Germinal center (tissue), 1 donor: ENCODE measurements around the gene PEX10.
"Not testable (repeated sequence)": the region's sequence is repeated elsewhere in the genome, so short reads cannot be mapped to it uniquely, and the experiment has no call there.

Experiments
- DNase-seq: peaks from one replicate; pipeline ENCODE4 v3.0.0; 2012; ENCODE audit warnings: mixed read lengths, low spot score

Gene PEX10

GRCh38 chr1:2443277-2444137 is 31.1 kb upstream of the PEX10 start:
- DNase-seq = no peak

GRCh38 chr1:2442661-2443060 is 30.3 kb upstream of the PEX10 start:
- no peak for DNase-seq

DNA sequence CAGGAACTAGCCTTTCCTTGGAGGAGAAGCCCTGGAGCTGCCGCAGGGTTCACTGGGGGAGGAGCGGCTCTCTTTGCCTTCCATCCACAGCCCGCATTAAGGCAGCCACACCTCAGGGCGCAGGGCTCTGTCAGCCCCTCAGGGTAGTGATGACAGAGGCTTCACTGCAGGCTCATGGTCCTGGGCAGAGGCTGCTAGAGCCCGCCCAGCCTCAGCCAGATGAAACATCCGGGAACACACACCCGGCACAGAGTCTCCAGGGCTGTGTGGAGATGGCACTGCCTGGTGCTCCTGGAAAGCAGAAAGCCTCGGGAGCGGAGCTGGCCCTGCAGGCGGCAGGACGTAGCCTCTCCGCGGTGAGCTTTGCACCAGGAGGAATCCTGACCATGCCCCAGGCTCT is 29.4 kb upstream of the PEX10 start:
- DNase-seq = no peak

DNA sequence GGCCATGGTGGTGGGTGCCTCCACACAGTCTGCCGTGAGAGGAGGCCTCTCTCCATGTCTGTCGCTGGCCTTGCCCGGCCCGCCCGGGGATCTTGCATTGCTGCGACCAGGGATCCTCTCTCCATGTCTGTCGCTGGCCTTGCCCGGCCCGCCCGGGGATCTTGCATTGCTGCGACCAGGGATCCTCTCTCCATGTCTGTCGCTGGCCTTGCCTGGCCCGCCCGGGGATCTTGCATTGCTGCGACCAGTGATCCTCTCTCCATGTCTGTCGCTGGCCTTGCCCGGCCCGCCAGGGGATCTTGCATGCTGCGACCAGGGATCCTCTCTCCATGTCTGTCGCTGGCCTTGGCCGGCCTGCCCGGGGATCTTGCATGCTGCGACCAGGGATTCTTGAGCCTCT is 28.0 kb upstream of the PEX10 start:
- not testable (repeated sequence) for DNase-seq

DNA sequence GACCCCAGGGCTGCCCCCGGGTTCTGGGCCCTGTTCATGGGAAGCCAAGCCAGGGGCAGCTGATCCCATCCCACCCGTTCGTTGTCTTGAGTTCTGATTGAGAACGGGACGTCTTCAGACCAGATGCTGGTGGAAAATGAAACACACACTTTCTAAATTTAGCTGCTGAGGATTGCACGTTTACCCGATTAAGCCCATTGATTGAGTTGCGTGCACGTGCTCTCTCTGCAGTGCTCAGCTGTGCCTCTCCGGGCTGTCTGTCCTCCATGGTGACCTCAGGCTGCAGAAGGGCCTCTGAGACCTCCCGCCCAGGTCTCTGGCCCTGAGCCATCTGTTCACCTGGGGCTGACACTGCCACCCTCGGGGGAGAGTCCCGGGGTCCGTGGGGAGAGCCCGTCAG is 27.0 kb upstream of the PEX10 start:
- DNase-seq = no peak

GRCh38 chr1:2438641-2439040 is 26.3 kb upstream of the PEX10 start:
- DNase-seq = no peak

- no peak for DNase-seq
Measured at GRCh38 chr1:2438038-2438437, 25.7 kb upstream of the PEX10 start.

DNA sequence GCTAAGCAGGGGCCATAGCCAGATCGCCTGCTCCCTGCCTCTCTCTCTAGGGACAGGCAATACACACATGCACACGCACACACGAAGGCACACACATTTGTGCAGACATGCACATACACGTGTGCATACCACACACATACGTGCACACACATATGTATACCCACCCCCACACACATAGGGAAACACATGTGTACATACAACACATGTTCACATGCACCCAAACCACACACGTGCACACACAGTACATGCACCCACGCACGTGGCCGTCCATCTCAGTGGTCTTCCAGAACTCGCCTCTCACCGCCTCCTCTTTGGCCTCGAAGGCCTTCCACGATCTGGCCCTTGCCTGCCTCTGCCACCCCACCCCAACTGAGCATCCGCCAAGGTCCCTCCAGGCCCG is 25.3 kb upstream of the PEX10 start:
- no peak for DNase-seq

GRCh38 chr1:2436876-2437275 is 24.5 kb upstream of the PEX10 start:
- DNase-seq = no peak

DNA sequence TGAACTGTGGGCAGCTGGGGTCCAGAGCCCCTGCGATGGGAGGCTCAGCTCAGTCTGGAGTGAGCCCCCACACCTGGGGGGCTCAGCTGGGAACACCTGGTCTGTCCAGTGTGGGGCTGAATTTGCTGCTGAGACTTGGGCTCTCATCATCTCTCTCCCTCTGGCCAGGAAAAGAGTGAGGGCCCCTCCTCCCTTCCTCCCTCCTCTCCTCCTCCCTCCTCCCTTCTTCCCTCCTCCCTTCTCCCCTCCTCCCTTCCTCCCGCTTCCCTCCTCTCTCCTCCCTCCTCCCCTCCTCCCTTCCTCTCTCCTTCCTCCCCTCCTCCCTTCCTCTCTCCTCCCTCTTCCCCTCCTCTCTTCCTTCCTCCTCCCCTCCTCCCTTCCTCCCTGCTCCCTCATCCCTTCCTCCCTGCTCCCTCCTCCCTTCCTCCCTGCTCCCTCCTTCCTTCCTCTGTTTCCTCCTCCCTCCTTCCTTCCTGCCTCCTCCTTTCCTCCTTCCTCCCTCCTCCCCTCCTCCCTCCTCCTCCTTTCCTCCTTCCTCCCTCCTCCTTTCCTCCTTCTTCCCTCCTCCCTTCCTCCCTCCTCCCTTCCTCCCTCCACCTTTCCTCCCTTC is 23.5 kb upstream of the PEX10 start:
- DNase-seq = no peak

DNA sequence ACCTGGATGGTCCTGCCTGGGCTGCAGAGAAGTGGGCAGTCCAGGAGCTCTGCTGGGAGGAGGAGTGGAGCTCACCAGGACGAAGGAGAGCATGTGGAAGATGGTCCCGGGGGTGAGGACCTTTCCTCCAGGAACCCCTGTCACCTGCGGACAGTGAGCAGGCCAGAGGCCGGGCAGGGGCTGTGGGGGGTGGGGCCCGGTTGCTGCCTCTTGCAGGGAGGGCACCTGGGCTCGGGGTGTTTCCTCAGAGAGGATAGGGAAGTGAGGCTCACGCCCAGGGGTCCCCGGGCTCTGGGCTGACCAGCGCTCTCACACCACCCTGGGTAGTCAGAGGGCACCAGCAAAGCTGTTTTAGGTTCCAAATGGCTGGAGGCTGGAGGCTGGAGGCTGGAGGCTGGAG is 22.7 kb upstream of the PEX10 start:
- DNase-seq = no peak

DNA sequence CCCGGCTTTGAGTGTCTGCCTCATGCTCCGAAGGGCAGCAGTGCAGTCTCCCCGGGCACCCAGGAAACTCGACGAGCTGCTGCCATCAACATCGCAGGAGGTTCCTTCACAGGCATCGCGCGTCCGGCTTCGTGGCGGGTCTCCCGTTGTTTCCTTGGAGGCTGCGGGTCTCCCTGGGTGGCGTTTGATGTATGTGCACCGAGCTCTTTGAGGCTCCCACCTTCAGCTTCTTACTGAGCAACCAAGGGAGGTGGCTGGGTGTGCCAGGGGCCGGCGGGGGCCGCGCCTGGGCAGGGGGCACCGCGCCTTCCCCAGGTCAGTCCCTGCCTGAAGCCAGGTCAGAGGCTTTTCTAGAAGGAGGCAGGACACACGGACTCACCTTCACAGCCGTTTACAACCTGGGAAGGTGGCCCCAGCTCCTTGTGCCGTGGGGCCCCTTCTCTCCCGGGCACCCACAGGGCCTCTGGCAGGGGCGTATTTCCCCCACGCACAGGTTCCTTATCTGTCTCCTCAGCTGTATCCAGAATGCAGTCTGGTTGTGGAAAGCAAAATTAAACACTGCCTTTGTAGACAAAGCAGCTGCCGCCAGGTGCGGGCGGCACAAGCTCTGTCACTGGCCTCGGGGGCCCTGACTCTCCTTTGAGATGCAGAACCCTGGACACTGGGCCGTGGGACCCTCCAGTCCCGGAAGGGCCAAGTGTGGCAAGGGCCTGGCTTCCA is 21.7 kb upstream of the PEX10 start:
- DNase-seq = no peak

GRCh38 chr1:2433196-2433595 is 20.8 kb upstream of the PEX10 start:
- no peak for DNase-seq

DNA sequence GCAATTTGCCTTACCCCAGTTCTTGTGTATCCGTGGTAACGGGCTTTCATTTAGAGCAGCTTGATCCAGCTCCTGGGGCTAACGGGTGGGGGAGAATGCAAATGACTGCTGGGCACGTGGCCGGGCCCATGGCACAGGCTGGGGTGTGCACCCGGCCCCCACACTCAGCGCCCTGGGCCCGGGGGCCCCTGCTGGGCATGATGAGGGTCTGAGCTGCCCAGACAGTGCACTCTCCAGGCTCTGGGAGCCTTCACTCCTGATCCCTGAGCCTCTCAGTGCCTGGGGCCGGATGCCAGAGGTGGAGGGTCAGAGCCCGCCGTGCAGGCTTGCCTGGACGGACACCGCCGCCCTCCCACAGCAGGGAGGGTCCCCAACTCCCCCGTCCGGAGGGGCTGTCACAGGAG is 20.1 kb upstream of the PEX10 start:
- no peak for DNase-seq

GRCh38 chr1:2431518-2431917 is 19.2 kb upstream of the PEX10 start:
- no peak for DNase-seq

DNA sequence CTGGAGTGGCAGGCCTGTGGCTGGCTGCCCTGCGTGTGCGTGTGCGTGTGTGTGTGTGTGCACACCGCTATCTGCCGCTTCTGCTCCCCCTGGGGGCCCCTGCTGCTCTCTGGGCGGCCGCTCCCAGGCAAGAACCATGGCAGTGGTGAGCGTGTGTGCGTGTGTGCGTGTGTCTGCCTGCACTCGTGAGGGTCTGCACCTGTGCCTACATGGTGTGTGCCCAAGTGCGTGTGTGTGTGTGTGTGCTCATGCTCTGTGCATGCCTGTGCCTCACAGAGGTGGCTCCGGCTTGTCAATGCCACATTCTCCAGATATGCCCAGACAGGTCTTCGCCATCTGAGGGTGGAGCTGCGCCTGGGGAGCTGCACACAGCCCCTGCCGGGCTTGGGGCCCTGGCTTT is 18.7 kb upstream of the PEX10 start:
- DNase-seq = no peak

DNA sequence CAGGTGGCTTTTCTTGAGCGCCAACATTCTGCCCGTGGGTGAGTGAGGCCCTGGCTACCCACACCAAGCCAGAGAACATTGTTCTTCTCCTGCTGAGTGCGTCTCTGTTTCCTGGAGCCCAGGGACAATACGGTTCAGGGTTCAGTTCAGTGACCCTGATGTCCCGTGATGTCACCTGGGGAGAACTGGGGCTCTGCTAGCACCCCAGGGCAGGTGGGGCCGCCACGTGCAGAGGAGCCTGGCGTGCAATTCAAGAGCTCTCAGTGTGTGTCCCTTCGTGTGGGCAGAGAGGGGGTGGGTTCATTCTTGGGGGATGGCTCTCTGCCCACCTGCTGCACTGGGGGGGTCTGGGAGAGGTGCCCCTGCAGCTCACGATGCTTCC is 18.2 kb upstream of the PEX10 start:
- no peak for DNase-seq

DNA sequence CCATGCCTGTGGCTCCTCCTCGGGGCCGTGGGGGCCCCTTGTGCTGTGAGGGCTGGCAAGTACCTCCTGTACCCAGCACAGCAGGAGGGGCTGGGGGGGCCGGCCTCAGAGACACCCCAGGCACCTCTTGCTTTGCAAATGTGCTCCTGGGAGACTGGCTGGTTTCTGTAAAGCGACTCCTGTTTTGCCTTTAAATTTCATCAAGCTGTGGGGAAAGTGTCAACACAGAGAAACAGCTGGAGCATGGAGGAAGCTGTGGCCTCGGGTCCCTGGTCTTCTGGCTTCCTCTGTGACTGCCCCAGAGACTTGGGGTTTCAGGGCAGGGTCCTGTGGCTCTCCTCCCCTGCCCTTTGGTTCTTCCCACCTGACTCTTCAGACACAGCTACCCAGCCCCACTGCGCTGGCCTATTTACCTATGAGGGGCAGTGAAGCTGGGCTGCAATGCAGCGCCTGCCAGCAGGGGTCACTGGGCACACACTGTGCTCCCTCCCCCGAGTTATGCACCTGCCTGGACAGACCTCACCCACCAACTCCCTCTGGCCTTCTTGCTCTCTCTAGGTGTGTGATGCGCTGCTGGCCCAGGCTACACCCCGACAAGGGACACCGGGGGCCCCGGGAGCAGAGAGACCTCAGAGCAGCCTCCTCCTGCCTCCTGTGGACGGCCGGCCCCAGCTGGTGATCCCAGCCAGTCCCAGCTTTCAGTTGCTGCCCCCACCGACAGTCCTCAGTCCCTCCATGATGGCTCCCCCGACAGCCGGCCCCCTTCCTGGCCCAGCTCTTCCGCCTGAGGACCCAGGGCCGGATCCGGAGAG is 17.6 kb upstream of the PEX10 start:
- peak; percentile 40 for DNase-seq

GRCh38 chr1:2428490-2428889 is 16.1 kb upstream of the PEX10 start:
- no peak for DNase-seq

GRCh38 chr1:2427976-2428375 is 15.6 kb upstream of the PEX10 start:
- DNase-seq = no peak

GRCh38 chr1:2427051-2427450 is 14.7 kb upstream of the PEX10 start:
- no peak for DNase-seq

DNA sequence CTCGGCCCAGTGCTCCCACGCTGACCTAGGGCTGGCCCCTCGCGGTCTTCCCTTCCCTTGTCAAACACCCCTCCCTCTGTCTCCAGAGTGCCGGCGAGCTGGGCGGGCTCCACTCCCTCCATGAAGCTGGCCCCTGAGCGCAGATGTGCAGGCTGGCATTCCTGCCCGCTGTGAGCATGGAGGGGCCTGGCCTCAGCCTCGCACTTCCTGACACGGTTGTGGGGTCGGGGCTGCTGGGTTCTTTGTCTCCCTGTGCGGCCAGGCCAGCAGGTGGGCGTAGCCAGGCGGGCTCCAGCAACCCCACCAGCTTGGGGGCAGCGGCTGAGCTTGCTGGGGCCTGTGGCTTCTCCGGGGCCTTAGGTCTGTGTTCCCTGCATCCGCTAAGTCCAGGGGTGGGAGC is 14.2 kb upstream of the PEX10 start:
- DNase-seq = no peak
